Measurements from ENCODE around the gene C11orf91. TPM values are rescaled to one million over a fixed set of nuclear protein-coding genes. Genes with fewer than 3 reads are reported as not detected.

The C11orf91 gene
- total RNA-seq, 1 donor from 2014 or later, result 0.65 TPM

GRCh38 chr11:33718440-33718839, 17.8 kb upstream of the C11orf91 start:
- Mint-ChIP-seq H3K9me3 (no peaks in the 10 kb centered on the region), H3K4me3 (no peak overlapping the region), H3K27ac (no peak overlapping the region), H3K27me3 (ENCODE audit: low read depth) (no peaks in the 10 kb centered on the region), H3K4me1 (no peaks in the 10 kb centered on the region), H3K36me3 (peaks cover 15% of the 10 kb centered on the region)
- TF ChIP-seq, protein P1, sequence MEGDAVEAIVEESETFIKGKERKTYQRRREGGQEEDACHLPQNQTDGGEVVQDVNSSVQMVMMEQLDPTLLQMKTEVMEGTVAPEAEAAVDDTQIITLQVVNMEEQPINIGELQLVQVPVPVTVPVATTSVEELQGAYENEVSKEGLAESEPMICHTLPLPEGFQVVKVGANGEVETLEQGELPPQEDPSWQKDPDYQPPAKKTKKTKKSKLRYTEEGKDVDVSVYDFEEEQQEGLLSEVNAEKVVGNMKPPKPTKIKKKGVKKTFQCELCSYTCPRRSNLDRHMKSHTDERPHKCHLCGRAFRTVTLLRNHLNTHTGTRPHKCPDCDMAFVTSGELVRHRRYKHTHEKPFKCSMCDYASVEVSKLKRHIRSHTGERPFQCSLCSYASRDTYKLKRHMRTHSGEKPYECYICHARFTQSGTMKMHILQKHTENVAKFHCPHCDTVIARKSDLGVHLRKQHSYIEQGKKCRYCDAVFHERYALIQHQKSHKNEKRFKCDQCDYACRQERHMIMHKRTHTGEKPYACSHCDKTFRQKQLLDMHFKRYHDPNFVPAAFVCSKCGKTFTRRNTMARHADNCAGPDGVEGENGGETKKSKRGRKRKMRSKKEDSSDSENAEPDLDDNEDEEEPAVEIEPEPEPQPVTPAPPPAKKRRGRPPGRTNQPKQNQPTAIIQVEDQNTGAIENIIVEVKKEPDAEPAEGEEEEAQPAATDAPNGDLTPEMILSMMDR (IDR thresholded peaks at IDR 0.05; ENCODE audit: unreplicated experiment), result no peak
- DNase-seq (ENCODE audit: low spot score in 2 of 2, unreplicated experiment in 2 of 2), result no peak

DNA sequence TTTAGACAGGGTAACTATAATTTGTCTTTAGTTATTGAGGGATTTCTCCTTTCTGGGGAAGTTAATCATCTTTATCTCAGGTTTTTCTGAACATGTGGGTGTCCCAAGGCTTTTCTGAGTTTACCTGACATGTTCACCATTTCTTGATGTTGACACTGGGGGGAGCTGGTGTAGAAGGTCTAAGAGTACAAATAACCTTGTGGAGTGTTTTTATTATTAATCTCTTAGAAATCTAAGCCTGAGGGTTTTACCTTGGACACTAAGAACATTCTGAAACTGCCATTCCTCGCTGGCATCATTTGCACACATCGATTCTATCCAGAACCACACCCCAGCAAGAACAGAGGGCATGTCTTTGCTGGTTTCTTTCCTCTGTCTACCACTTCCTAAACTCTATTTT, 15.6 kb upstream of the C11orf91 start:
- TF ChIP-seq, protein P1 (IDR thresholded peaks at IDR 0.05; ENCODE audit: unreplicated experiment), result no peak
- H3K4me3 Mint-ChIP-seq, result no peak overlapping the region
- H3K27ac Mint-ChIP-seq, result no peak overlapping the region
- H3K9me3 Mint-ChIP-seq, result no peaks in the 10 kb centered on the region
- no peak for DNase-seq (ENCODE audit: low spot score in 2 of 2, unreplicated experiment in 2 of 2)
- no peaks in the 10 kb centered on the region for H3K27me3 Mint-ChIP-seq (ENCODE audit: low read depth)
- H3K36me3 Mint-ChIP-seq, result peaks cover 22% of the 10 kb centered on the region
- H3K4me1 Mint-ChIP-seq, result no peaks in the 10 kb centered on the region

DNA sequence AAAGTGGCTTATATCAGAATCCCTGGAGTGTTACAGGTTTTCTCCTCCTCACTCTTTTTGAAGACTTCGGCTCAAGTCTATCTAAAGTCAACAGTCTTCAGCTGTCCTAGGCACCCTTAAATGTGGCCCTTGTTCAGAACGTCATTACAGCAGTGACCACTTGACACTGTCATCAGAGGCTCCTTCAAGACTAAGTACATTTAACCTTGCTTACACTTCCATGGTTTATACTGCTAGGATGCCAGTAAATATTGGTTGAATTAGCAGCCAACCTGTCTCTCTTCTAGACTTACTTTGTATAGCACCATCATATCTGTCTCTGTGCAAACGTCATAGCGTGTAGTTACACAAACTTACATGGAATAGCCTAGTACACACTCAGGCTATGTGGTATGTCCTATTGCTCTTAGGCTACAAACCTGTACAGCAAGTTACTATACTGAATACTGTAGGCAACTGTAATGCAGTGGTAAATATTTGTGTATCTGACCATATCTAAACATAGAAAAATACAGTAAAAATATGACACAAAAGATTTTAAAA, 13.3 kb upstream of the C11orf91 start:
- TF ChIP-seq, protein P1 (IDR thresholded peaks at IDR 0.05; ENCODE audit: unreplicated experiment), result no peak
- DNase-seq (ENCODE audit: low spot score in 2 of 2, unreplicated experiment in 2 of 2), result no peak
- H3K27ac Mint-ChIP-seq, result no peak overlapping the region
- peaks cover 24% of the 10 kb centered on the region for H3K36me3 Mint-ChIP-seq
- no peaks in the 10 kb centered on the region for H3K27me3 Mint-ChIP-seq (ENCODE audit: low read depth)
- H3K4me3 Mint-ChIP-seq, result no peak overlapping the region
- H3K9me3 Mint-ChIP-seq, result no peaks in the 10 kb centered on the region
- no peaks in the 10 kb centered on the region for H3K4me1 Mint-ChIP-seq

DNA sequence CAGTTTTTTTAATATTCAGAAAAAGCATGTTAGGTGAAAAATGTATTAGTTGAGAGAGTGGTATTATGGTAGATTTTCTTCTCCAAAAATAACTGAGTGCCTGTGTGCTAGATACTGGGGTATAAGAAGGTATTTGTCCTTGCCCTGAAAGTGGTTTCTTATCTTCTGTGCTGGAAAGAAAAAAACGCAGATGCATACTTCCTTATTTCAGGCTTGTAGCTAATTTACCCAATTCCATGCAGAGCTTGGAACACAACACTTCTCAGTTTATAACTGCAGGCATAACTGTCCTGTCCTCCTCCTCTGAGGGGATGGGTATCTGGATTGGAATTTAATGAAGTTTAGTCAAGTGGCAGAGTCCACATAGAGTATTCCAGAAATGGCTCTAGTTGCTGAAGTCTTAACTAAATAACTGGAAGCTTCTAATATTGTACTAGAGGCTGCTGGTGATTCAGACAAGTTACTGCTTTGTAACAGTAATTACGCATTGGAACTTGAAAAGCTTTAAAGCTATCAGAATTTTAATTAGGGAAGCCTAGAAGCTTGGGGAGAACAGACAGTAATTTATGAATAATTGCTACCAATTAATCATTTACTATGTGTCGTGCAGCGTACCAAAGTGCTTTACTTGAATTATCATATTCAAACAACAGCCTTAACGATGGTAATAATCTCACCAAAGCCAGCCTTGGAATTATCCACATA, 12.7 kb upstream of the C11orf91 start:
- no peak for DNase-seq (ENCODE audit: low spot score in 2 of 2, unreplicated experiment in 2 of 2)
- Mint-ChIP-seq H3K27me3 (ENCODE audit: low read depth) (no peaks in the 10 kb centered on the region), H3K4me1 (no peaks in the 10 kb centered on the region), H3K4me3 (no peak overlapping the region), H3K36me3 (peaks cover 22% of the 10 kb centered on the region), H3K27ac (no peak overlapping the region), H3K9me3 (no peaks in the 10 kb centered on the region)
- TF ChIP-seq, protein P1 (IDR thresholded peaks at IDR 0.05; ENCODE audit: unreplicated experiment), result no peak

GRCh38 chr11:33712436-33712835, 11.8 kb upstream of the C11orf91 start:
- no peak overlapping the region for H3K4me3 Mint-ChIP-seq
- no peak overlapping the region for H3K27ac Mint-ChIP-seq
- H3K27me3 Mint-ChIP-seq (ENCODE audit: low read depth), result no peaks in the 10 kb centered on the region
- H3K36me3 Mint-ChIP-seq, result peaks cover 22% of the 10 kb centered on the region
- no peaks in the 10 kb centered on the region for H3K4me1 Mint-ChIP-seq
- TF ChIP-seq, protein P1 (IDR thresholded peaks at IDR 0.05; ENCODE audit: unreplicated experiment), result no peak
- H3K9me3 Mint-ChIP-seq, result no peaks in the 10 kb centered on the region
- no peak for DNase-seq (ENCODE audit: low spot score in 2 of 2, unreplicated experiment in 2 of 2)

Data from mesothelial cell of epicardium (in vitro differentiated cells).